Renal cortical epithelial cell (primary cell): ENCODE data around the gene RHBDL3. TPM values are rescaled to one million over a fixed set of nuclear protein-coding genes. Genes with fewer than 3 reads are reported as not detected.

Experiments
- DNase-seq: peaks from one replicate; pipeline ENCODE4 v3.0.0-alpha.2; 2011; ENCODE audit warnings: low read depth
- total RNA-seq: library from RNA; depleted of rRNA; stranded (reverse); fragments of >200 nt; gene quantifications from 2 replicates; pipeline ENCODE4 v1.2.3, GENCODE V29; 2014

Gene RHBDL3
- total RNA-seq, 1 donor from 2014 or later: not detected

- no peak for DNase-seq
Measured at GRCh38 chr17:32356750-32357149, 91.1 kb downstream of the RHBDL3 start.

GRCh38 chr17:32357615-32358014, 92.0 kb downstream of the RHBDL3 start:
- no peak for DNase-seq

- no peak for DNase-seq
Measured at GRCh38 chr17:32361270-32361669, 95.6 kb downstream of the RHBDL3 start.

- DNase-seq: no peak
Measured at GRCh38 chr17:32370426-32370825, 104.8 kb downstream of the RHBDL3 start.

Other genes starting within 250 kb of the RHBDL3 start
- gene RHOT1, start 123.3 kb upstream of the RHBDL3 start, total RNA-seq: 30.2 and 62.3 TPM in 2 replicates
- 15.6 and 21.0 TPM in 2 replicates for gene C17orf75, start 76.3 kb downstream of the RHBDL3 start, total RNA-seq
- gene ZNF207, start 84.3 kb downstream of the RHBDL3 start, total RNA-seq: 120 and 128 TPM in 2 replicates
- gene PSMD11, start 178.7 kb downstream of the RHBDL3 start, total RNA-seq: 79.4 and 97.3 TPM in 2 replicates
- 2.6 TPM in 2 replicates for gene CDK5R1, start 221.2 kb downstream of the RHBDL3 start, total RNA-seq